ENCODE measurements around the gene CADM1.

The CADM1 gene

DNA sequence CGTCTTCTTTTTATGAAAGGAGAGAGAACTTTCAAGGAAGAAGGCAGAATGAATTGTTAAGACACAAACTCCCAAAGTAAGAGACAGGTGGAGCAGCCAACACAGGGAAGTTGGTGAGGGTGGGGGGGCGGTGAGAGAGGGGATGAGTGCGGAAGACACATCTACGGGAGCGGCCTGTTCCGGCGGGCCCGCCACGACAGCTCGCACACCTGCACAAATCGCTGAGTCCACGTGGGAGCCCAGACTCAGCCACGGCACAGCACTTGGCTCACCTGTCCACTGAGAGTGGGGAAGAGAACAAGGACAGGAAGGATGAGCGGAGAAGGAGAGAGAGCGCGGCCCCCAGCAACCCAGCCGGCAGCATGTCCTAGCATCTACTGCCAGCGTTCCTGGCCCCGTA lies 331.1 kb downstream of the CADM1 start:
- peaks cover 48% of the 10 kb centered on the region for H3K4me1 Mint-ChIP-seq
- H3K27ac Mint-ChIP-seq, result no peak overlapping the region
- peaks cover 42% of the 10 kb centered on the region for H3K36me3 Mint-ChIP-seq (ENCODE audit: low read depth)
- TF ChIP-seq, protein P1, sequence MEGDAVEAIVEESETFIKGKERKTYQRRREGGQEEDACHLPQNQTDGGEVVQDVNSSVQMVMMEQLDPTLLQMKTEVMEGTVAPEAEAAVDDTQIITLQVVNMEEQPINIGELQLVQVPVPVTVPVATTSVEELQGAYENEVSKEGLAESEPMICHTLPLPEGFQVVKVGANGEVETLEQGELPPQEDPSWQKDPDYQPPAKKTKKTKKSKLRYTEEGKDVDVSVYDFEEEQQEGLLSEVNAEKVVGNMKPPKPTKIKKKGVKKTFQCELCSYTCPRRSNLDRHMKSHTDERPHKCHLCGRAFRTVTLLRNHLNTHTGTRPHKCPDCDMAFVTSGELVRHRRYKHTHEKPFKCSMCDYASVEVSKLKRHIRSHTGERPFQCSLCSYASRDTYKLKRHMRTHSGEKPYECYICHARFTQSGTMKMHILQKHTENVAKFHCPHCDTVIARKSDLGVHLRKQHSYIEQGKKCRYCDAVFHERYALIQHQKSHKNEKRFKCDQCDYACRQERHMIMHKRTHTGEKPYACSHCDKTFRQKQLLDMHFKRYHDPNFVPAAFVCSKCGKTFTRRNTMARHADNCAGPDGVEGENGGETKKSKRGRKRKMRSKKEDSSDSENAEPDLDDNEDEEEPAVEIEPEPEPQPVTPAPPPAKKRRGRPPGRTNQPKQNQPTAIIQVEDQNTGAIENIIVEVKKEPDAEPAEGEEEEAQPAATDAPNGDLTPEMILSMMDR (IDR thresholded peaks at IDR 0.05; ENCODE audit: unreplicated experiment in 3 of 3), result no peak
- H3K4me3 Mint-ChIP-seq, result no peak overlapping the region
- H3K27me3 Mint-ChIP-seq (ENCODE audit: low read depth), result peaks cover 7% of the 10 kb centered on the region
- H3K9me3 Mint-ChIP-seq, result no peaks in the 10 kb centered on the region

- TF ChIP-seq, protein P1 (IDR thresholded peaks at IDR 0.05; ENCODE audit: unreplicated experiment in 3 of 3), result peak; percentile 66 to 76 (median 74)
- Mint-ChIP-seq H3K36me3 (ENCODE audit: low read depth) (peaks cover 26% of the 10 kb centered on the region), H3K27me3 (ENCODE audit: low read depth) (peaks cover 12% of the 10 kb centered on the region), H3K4me1 (peaks cover 53% of the 10 kb centered on the region), H3K9me3 (no peaks in the 10 kb centered on the region), H3K4me3 (no peak overlapping the region), H3K27ac (peak overlapping the region in 2 of 3 experiments; percentile 8 to 40)
These were observed 333.9 kb downstream of the CADM1 start for GRCh38 chr11:115170133-115170815.

DNA sequence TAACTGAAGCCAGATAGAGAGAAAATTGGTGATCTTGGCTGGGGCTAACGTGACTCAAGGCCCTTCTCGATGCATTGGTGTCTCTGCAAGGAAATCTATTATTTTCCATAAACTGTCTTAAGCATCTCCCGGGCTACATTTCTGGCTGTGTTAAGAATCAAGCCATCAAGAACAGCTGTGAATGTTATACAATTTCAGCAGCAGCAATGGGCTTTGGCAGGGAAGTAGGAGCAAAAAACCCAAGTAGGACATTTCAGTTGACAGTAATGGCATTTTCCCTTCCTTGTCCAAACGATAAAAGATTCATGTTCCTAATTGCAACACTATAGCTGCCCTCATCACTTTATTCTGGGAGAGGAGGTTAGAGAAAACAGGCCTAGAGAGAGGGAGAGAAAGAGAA lies 335.0 kb downstream of the CADM1 start:
- Mint-ChIP-seq H3K27me3 (ENCODE audit: low read depth) (peaks cover 12% of the 10 kb centered on the region), H3K36me3 (ENCODE audit: low read depth) (peaks cover 19% of the 10 kb centered on the region), H3K4me3 (peak overlapping the region in 1 of 3 experiments; percentile 3), H3K27ac (peak overlapping the region; percentile 44 to 47 (median 45)), H3K4me1 (peaks cover 51% of the 10 kb centered on the region), H3K9me3 (no peaks in the 10 kb centered on the region)
- TF ChIP-seq, protein P1 (IDR thresholded peaks at IDR 0.05; ENCODE audit: unreplicated experiment in 3 of 3), result no peak

DNA sequence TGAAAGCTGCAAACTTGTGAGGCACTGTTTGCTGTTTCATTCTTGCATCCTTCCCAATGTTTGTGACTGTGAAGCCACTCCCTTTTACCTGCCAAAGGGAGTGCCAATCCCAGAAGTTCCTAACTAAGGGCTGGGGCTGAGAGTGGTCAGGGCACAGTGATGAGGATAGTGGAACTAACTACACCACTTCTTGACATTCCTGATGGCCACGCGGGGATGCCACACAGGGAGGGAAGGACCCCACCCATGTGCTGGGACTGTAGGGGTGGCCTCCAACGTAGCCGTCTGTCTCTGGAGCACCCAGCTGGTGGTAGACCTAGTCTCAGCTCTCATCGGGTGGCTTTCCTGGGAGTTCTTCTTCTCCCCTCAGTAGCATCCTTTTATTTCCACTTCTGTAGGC lies 335.5 kb downstream of the CADM1 start:
- H3K36me3 Mint-ChIP-seq (ENCODE audit: low read depth), result peaks cover 13% of the 10 kb centered on the region
- peak overlapping the region in 2 of 3 experiments; percentile 70 to 77 for H3K27ac Mint-ChIP-seq
- H3K4me1 Mint-ChIP-seq, result peaks cover 57% of the 10 kb centered on the region
- TF ChIP-seq, protein P1 (IDR thresholded peaks at IDR 0.05; ENCODE audit: unreplicated experiment in 3 of 3), result no peak
- peaks cover 16% of the 10 kb centered on the region for H3K27me3 Mint-ChIP-seq (ENCODE audit: low read depth)
- H3K9me3 Mint-ChIP-seq, result no peaks in the 10 kb centered on the region
- H3K4me3 Mint-ChIP-seq, result no peak overlapping the region

DNA sequence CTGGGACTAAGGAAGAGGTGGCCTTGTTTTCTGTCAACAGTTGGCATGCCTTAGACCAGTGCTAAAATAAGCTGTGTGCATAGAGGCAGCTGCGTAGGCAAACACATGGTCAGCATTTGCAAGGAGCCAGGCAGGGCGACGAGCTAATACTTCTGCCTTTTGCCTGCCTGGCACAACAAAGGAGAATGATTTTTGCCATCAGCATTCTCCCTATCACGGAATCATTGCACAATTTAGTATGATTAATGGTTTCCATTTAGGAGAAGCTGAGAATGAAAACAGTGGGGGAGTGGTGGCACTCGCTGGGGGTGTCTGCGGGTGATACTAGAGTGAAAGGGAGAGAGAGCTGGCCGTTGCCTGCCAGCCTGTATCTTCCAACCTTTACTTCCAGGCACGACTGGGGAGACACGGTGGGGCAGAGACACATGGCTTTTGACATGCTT lies 336.0 kb downstream of the CADM1 start:
- peaks cover 20% of the 10 kb centered on the region for H3K27me3 Mint-ChIP-seq (ENCODE audit: low read depth)
- peaks cover 13% of the 10 kb centered on the region for H3K36me3 Mint-ChIP-seq (ENCODE audit: low read depth)
- H3K27ac Mint-ChIP-seq, result peak overlapping the region; percentile 40 to 77 (median 70)
- no peaks in the 10 kb centered on the region for H3K9me3 Mint-ChIP-seq
- TF ChIP-seq, protein P1 (IDR thresholded peaks at IDR 0.05; ENCODE audit: unreplicated experiment in 3 of 3), result no peak
- peaks cover 59% of the 10 kb centered on the region for H3K4me1 Mint-ChIP-seq
- peak overlapping the region in 1 of 3 experiments; percentile 46 for H3K4me3 Mint-ChIP-seq

GRCh38 chr11:115167456-115167855 lies 336.8 kb downstream of the CADM1 start:
- TF ChIP-seq, protein P1 (IDR thresholded peaks at IDR 0.05; ENCODE audit: unreplicated experiment in 3 of 3), result no peak
- H3K27ac Mint-ChIP-seq, result peak overlapping the region in 2 of 3 experiments; percentile 18 to 78
- H3K27me3 Mint-ChIP-seq (ENCODE audit: low read depth), result peaks cover 24% of the 10 kb centered on the region
- peaks cover 6% of the 10 kb centered on the region for H3K36me3 Mint-ChIP-seq (ENCODE audit: low read depth)
- H3K4me3 Mint-ChIP-seq, result no peak overlapping the region
- H3K4me1 Mint-ChIP-seq, result peaks cover 59% of the 10 kb centered on the region
- H3K9me3 Mint-ChIP-seq, result no peaks in the 10 kb centered on the region

All from nephron (organoid).